Neural crest cell (in vitro differentiated cells): ENCODE measurements around the gene VARS2. TPM values are rescaled to one million over a fixed set of nuclear protein-coding genes. Genes with fewer than 3 reads are reported as not detected.
"Not testable (repeated sequence)": the region's sequence is repeated elsewhere in the genome, so short reads cannot be mapped to it uniquely, and the experiment has no call there.

Experiments
- DNase-seq: peaks from one replicate; pipeline ENCODE4 v3.0.0; 2021; ENCODE audit warnings: low read depth, mixed read lengths, low spot score
- H3K27ac Mint-ChIP-seq: one replicate; pipeline ENCODE4 v1.8.0; 2021; ENCODE audit warnings: mild to moderate bottlenecking, mixed read lengths; ENCODE audit not compliant: unreplicated experiment
- H3K27me3 Mint-ChIP-seq: 2 replicates; pipeline ENCODE4 v1.8.0; 2021; ENCODE audit warnings: low read depth, mild to moderate bottlenecking, mixed read lengths
- H3K36me3 Mint-ChIP-seq: 2 replicates; pipeline ENCODE4 v1.8.0; 2021; ENCODE audit warnings: low read depth, mild to moderate bottlenecking, mixed read lengths
- H3K4me1 Mint-ChIP-seq: 2 replicates; pipeline ENCODE4 v1.8.0; 2021; ENCODE audit warnings: mixed read lengths
- H3K4me3 Mint-ChIP-seq: one replicate; pipeline ENCODE4 v1.8.0; 2021; ENCODE audit warnings: mild to moderate bottlenecking, mixed read lengths
- H3K9me3 Mint-ChIP-seq: 2 replicates; pipeline ENCODE4 v1.8.0; 2021; ENCODE audit warnings: mixed read lengths
- CTCF ChIP-seq: fragments of 200-600 bp; sonication (generic); conservative IDR thresholded peaks from 2 replicates; pipeline ENCODE4 v1.5.0; 2021; ENCODE audit warnings: antibody characterized with exemption, mild to moderate bottlenecking
- total RNA-seq: library from RNA; stranded (reverse); gene quantifications from 2 replicates; pipeline ENCODE4 v1.2.1, GENCODE V29; 2021

The VARS2 gene
- total RNA-seq, 1 donor from 2014 or later = 68.2 TPM

GRCh38 chr6:30873137-30873640, 40.8 kb upstream of the VARS2 start:
- Mint-ChIP-seq H3K4me1 (peaks cover 11% of the 10 kb centered on the region), H3K27me3 (no peaks in the 10 kb centered on the region), H3K4me3 (no peak overlapping the region), H3K9me3 (peaks cover 26% of the 10 kb centered on the region), H3K36me3 (peaks cover 21% of the 10 kb centered on the region), H3K27ac (no peak overlapping the region)
- no peak for DNase-seq
- no peak for TF ChIP-seq CTCF

- H3K27me3 Mint-ChIP-seq, H3K27ac Mint-ChIP-seq, H3K4me3 Mint-ChIP-seq, DNase-seq: not testable (repeated sequence)
- H3K9me3 Mint-ChIP-seq = peaks cover 24% of the 10 kb centered on the region
- peaks cover 17% of the 10 kb centered on the region for H3K4me1 Mint-ChIP-seq
- H3K36me3 Mint-ChIP-seq = peaks cover 21% of the 10 kb centered on the region
Measured at GRCh38 chr6:30873795-30874194, 40.2 kb upstream of the VARS2 start.

- Mint-ChIP-seq H3K27me3 (no peaks in the 10 kb centered on the region), H3K4me1 (peaks cover 28% of the 10 kb centered on the region), H3K4me3 (no peak overlapping the region), H3K27ac (no peak overlapping the region), H3K36me3 (peaks cover 11% of the 10 kb centered on the region), H3K9me3 (peaks cover 17% of the 10 kb centered on the region)
- DNase-seq = no peak
- no peak for TF ChIP-seq CTCF
Measured at GRCh38 chr6:30875244-30876038, 38.6 kb upstream of the VARS2 start.

- no peak for TF ChIP-seq CTCF
- H3K9me3 Mint-ChIP-seq = peaks cover 13% of the 10 kb centered on the region
- DNase-seq = no peak
- no peak overlapping the region for H3K27ac Mint-ChIP-seq
- peaks cover 34% of the 10 kb centered on the region for H3K4me1 Mint-ChIP-seq
- H3K36me3 Mint-ChIP-seq = peaks cover 7% of the 10 kb centered on the region
- no peaks in the 10 kb centered on the region for H3K27me3 Mint-ChIP-seq
- H3K4me3 Mint-ChIP-seq = peak overlapping the region; percentile 25
Measured at GRCh38 chr6:30876039-30876730, 37.9 kb upstream of the VARS2 start.

- TF ChIP-seq CTCF = peak; percentile 89
- peaks cover 7% of the 10 kb centered on the region for H3K9me3 Mint-ChIP-seq
- peak overlapping the region; percentile 95 for H3K27ac Mint-ChIP-seq
- DNase-seq = peak; percentile 78
- no peaks in the 10 kb centered on the region for H3K27me3 Mint-ChIP-seq
- H3K4me1 Mint-ChIP-seq = peaks cover 47% of the 10 kb centered on the region
- H3K36me3 Mint-ChIP-seq = no peaks in the 10 kb centered on the region
- H3K4me3 Mint-ChIP-seq = peak overlapping the region; percentile 48
Measured at GRCh38 chr6:30877419-30878262, 36.4 kb upstream of the VARS2 start.
